ENCODE data around the gene SLC6A8.

The SLC6A8 gene

GRCh38 chrX:153687121-153688039 lies at the start of gene SLC6A8:
Gene SLC6A8 (plus strand): TSS chrX:153687926. CDS start chrX:153688575, 649 bp downstream.
- in situ Hi-C loops (cut with MboI; ENCODE audit: low sequenced_read_pairs): no loop called here

- in situ Hi-C loops (cut with MboI; ENCODE audit: low sequenced_read_pairs): no loop called here
Measured at GRCh38 chrX:153638041-153638371, 49.7 kb upstream of the SLC6A8 start.

GRCh38 chrX:153638436-153639176 lies 49.1 kb upstream of the SLC6A8 start:
- in situ Hi-C loops (cut with MboI; ENCODE audit: low sequenced_read_pairs): no loop called here

- in situ Hi-C loops (cut with MboI; ENCODE audit: low sequenced_read_pairs): no loop called here
Measured at GRCh38 chrX:153639177-153640044, 48.3 kb upstream of the SLC6A8 start.

GRCh38 chrX:153640045-153640686 lies 47.6 kb upstream of the SLC6A8 start:
- in situ Hi-C loops (cut with MboI; ENCODE audit: low sequenced_read_pairs): no loop called here

- in situ Hi-C loops (cut with MboI; ENCODE audit: low sequenced_read_pairs): no loop called here
Measured at GRCh38 chrX:153640736-153641575, 46.8 kb upstream of the SLC6A8 start.

DNA sequence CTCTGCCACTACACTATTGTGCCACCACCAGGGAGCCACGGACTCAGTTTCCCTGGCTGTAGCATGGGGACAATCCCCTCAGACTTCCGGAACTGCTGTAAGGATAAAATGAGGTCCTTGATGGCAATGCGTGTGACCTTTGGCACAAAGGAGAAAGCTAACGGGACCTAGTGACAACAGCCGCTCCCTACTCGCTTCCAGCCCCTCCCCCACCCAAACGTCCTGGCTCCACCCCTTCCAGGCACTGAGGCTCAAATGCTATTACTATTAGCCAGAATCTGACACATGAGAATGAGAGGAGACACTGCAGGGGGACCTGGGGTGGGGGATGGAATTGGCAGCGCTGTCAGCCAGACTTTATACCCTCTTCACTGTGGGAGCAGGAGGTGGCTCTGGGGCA lies 46.1 kb upstream of the SLC6A8 start:
- in situ Hi-C loops (cut with MboI; ENCODE audit: low sequenced_read_pairs): no loop called here

DNA sequence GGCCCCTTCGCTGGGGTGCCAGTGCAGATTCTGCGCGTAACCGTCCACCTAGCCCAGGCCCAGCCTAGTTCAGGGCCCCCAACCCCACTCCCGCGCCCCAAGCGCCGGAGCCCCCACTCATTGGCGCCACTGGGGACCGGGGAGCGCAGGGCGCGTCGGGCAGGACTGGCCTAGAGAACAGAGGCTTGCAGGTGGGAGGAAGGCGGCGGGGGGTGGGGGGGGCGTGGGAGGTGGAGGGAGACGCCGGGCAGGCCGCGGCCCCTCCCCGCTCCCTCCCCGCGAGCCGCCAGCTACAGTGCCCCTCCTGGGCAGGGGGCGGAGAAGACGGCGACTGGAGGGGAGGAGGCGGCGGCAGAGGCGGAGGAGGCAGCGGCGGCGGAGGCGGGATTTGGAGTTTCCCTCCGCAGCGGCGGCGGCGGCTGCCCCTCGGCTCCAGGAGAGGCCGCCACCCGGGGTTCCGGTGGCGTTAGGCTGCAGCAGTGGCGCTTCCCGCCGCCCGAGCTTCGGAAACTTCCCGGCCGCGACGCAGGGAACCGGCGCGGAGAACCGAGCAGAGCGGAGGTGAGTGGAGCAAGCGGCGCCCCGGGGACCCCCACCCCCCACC lies 45.6 kb upstream of the SLC6A8 start:
- in situ Hi-C loops (cut with MboI; ENCODE audit: low sequenced_read_pairs): no loop called here

DNA sequence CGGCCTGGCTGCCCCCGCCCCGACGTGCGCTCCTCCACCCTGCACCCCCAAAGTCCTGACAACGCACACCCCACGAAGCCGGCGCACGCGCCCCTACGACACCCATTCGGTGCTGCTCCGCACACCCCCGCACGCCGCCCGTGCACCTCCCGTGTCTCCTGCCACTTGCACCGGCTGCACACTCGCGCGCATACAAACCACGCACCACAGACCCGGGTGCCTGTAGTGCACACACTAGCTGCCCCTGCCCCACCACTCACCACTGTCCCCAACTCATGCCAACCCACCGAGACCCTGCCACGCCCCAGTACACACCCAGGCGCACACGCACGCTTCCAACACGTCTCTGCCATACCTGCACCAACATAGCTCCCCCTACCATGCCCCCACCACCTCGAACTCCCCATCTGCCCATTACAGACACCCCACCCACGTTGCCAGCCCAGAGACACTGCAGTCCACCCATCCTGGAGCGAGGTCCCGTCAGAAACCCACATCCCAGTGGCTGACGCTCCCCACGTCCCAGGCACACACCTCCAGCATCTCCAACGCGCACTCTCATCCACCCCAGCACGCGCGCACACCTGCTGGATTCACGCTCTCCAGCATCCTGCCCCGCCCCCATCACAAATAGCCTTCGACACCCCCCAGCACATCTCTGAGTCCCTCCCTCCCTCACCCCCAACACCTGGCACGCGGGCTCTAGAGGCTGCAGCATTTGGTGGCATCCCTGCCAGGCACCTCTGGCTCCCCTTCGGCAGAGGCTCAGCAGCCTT lies 44.9 kb upstream of the SLC6A8 start:
- in situ Hi-C loops (cut with MboI; ENCODE audit: low sequenced_read_pairs): no loop called here

DNA sequence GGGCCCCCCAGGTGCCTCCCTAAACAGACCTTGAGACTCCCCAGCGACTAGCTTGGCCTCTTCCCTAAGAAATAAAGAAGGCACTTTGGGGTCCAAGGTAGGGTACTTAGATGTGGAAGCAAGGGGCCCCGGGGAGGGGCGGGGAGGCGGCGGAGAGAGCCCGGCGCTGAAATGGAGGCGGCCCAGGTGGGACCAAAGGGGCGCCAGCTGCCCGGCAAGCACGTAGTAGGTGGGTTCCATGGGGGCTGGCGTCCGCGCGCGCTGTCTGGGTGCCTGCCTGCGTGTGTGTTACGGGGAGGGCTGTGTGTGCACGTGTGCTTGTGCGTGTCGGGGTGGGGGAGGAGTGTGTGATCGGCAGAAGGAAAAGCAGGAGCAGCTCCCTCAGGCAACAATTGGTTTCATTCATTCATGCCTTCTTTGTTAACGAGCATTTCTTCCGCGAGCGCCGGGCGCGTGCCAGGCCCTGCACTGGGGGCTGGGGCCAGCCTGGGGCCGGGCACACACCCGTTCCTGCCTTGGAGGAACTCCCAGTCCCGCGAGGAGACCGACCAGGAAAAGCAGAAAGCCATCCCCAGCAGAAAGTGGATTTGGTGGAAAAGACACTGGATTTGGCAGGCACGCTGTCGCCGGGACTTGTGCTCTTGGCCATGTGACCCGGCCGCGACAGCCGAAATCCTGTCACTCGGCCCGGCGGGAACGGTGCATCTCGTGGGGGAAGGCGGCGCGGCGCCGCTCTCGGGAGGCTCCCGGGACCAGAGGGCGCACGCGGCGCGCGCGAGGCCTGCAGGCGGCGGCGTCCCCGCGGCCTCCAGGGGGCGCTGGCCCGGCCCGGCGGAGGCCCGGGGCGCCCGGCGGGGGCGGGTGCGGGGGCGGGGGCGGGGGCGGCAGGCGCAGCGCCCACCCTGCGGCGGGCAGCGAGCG lies 44.0 kb upstream of the SLC6A8 start:
- in situ Hi-C loops (cut with MboI; ENCODE audit: low sequenced_read_pairs): no loop called here

DNA sequence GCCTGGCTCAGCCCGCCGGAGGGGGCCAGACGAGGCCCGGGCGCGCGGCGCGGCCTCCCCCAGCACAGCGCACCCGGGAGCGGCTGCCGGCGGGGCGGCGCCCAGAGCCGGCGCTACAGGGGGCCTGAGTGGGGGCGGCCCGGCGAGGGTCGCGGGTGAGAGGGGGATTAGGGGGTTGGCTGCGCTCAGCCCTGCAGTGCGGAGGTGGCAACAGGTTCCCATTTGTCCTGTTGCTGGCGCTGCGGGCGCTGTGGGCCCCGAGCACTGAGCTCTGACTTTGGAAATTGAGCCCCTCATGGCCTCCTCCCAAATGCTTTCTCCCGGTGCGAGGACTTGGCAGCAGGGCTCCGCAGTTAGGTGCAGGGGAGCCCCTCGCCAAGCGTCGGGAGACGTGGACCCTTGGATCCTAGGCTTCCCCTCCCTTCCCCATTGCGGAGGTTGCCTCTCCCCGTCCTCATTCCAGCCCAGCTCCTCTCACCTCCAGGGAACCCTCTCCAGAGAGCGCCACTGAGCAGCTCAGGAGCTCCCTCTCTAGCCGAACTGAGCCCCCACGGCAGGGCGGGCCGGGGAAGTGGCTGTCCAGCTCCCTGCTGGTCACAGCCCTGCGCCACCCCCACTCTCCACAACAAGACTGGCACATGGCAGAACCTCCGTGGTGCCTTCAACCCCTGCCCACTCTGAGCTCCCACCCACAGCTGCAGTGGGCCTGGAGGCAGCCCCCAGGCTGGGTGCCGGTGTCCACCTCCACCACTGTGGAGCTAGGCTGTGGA lies 43.2 kb upstream of the SLC6A8 start:
- in situ Hi-C loops (cut with MboI; ENCODE audit: low sequenced_read_pairs): no loop called here

GRCh38 chrX:153645151-153645550 lies 42.6 kb upstream of the SLC6A8 start:
- in situ Hi-C loops (cut with MboI; ENCODE audit: low sequenced_read_pairs): no loop called here

DNA sequence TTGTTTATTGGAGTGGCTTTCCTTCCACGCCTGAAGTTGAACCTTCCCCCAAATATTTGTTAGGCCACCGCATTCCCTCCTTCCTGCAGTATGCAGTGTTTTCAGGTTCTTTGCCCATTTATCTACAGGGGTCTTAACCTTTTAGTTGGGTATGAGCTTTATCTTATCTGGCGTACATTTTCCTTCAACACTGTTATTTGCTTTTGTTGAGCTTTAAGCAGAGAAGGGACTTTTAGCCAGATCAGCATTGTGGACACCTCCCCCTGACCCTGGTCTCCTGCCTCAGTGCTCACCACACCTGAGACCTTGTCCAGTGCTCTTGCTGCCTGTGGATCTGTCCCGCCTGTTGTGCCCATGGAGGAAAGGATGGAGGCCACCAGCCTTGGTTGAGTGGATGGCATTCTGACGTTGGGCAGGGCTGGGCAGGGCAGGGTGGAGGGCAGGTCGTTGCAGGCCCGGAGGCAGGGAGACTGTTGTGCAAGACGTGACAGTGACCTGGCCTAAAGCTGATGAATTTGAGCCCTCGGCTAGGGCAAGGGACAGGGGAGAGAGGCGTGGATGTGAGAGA lies 41.7 kb upstream of the SLC6A8 start:
- in situ Hi-C loops (cut with MboI; ENCODE audit: low sequenced_read_pairs): no loop called here

DNA sequence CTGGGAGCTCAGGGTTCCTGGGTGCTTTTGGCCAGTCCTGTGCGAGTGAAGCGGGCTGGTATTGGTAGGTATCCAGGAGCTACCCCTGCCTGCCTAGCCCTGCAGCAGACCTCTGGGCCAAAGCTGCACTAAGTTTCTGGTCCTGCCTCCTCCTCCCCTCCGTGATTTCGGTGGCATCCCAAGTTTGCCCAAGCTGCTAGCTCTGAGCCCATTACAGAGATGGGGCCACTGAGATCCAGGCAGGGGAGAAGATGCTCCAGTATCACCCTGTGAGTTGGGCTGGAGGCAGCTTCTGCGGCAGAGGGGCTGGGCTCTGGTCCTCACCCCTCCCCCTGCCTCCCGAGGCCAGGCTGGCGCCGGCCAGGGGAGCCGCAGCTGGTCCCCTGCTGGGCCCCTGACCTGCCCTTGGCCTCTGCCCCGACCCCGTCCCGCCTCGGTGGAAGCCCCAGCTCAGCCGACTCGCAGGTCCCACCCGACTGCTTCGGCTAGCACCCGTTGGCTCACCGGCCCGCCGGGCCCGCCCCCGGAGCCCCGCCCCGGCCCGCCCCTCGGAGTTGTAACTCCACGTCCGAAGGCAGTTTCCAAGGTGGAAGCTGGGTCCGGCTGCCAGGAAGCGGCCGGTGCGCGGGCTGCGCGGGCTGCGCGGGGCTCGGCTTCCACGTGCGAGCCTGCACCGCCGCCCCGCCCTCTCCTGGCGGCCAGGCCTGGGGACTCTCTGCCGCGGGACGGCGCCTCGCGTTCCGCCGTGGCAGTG lies 40.9 kb upstream of the SLC6A8 start, which contains the start of gene DUSP9:
Gene DUSP9, plus strand, starts transcription at position 584 of the 754 bp plus-strand sequence. CDS start 751 bp downstream, outside the sequence.
- in situ Hi-C loops (cut with MboI; ENCODE audit: low sequenced_read_pairs): no loop called here

DNA sequence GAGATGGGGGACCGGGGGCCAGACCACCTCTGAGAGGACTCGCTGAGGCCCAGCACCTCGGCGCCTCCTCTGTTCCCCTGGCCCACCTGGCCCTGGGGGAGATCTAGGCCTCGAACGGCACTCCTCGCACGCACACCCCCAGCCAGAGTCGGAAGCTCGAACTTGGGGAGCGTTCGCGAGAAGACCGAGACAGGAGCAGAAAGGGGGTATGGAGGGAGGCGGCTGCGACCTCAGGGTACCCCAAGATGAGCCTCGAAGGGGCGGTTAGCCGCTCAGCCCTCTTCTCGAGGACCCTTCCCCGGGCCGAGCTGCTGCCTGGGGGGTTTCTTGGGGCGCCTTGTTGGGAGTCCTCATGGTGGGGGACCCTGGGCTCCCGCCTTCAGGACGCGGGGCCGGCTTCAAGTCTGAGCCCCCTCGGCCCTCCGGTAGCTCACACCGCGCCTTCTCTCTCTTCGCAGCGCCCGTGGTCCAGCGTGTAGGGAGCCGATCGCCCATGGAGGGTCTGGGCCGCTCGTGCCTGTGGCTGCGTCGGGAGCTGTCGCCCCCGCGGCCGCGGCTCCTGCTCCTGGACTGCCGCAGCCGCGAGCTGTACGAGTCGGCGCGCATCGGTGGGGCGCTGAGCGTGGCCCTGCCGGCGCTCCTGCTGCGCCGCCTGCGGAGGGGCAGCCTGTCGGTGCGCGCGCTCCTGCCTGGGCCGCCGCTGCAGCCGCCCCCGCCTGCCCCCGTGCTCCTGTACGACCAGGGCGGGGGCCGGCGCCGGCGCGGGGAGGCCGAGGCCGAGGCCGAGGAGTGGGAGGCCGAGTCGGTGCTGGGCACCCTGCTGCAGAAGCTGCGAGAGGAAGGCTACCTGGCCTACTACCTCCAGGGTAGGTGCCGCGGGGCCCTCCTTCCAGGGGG lies 40.0 kb upstream of the SLC6A8 start:
- in situ Hi-C loops (cut with MboI; ENCODE audit: low sequenced_read_pairs): no loop called here
